Activated T-helper 1 cell treated with Interleukin-2 at 50 U/mL for 16 hours (primary cell): Measurements from ENCODE around the gene ADAMTS8.

Source experiments
- DNase-seq: peaks from one replicate; pipeline ENCODE4 v3.0.0-alpha.2; 2020; ENCODE audit warnings: low read depth

The ADAMTS8 gene

GRCh38 chr11:130420478-130421198 lies 7.8 kb downstream of the ADAMTS8 start:
- DNase-seq, result no peak

GRCh38 chr11:130418756-130419155 lies 9.7 kb downstream of the ADAMTS8 start:
- no peak for DNase-seq

GRCh38 chr11:130418210-130418609 lies 10.2 kb downstream of the ADAMTS8 start:
- no peak for DNase-seq

- no peak for DNase-seq
Observed at GRCh38 chr11:130416906-130417305, 11.5 kb downstream of the ADAMTS8 start.

- no peak for DNase-seq
Observed at GRCh38 chr11:130416530-130416882, 11.9 kb downstream of the ADAMTS8 start.

GRCh38 chr11:130415731-130416529 lies 12.5 kb downstream of the ADAMTS8 start:
- DNase-seq, result no peak

GRCh38 chr11:130414107-130415080 lies 14.0 kb downstream of the ADAMTS8 start:
- no peak for DNase-seq

- no peak for DNase-seq
Observed at GRCh38 chr11:130413405-130414106, 14.9 kb downstream of the ADAMTS8 start.

- DNase-seq, result no peak
Observed at GRCh38 chr11:130411223-130411622, 17.2 kb downstream of the ADAMTS8 start.

- no peak for DNase-seq
Observed at GRCh38 chr11:130409594-130410388, 18.6 kb downstream of the ADAMTS8 start.

- DNase-seq, result no peak
Observed at GRCh38 chr11:130408901-130409300, 19.5 kb downstream of the ADAMTS8 start.

GRCh38 chr11:130408401-130408890 lies 20.0 kb downstream of the ADAMTS8 start:
- no peak for DNase-seq

GRCh38 chr11:130407978-130408377 lies 20.4 kb downstream of the ADAMTS8 start:
- no peak for DNase-seq

- DNase-seq, result no peak
Observed at GRCh38 chr11:130405428-130405827, 23.0 kb downstream of the ADAMTS8 start.

GRCh38 chr11:130404727-130405126 lies 23.7 kb downstream of the ADAMTS8 start:
- no peak for DNase-seq

GRCh38 chr11:130403967-130404366 lies 24.4 kb downstream of the ADAMTS8 start:
- DNase-seq, result no peak

GRCh38 chr11:130403271-130403804 lies 25.1 kb downstream of the ADAMTS8 start:
- DNase-seq, result no peak

GRCh38 chr11:130402570-130402969 lies 25.8 kb downstream of the ADAMTS8 start:
- no peak for DNase-seq

GRCh38 chr11:130400781-130401483 lies 27.5 kb downstream of the ADAMTS8 start:
- no peak for DNase-seq

GRCh38 chr11:130399196-130399595 lies 29.2 kb downstream of the ADAMTS8 start:
- no peak for DNase-seq
